Measurements from ENCODE around the gene EMP1.
"Not testable (repeated sequence)": the region's sequence is repeated elsewhere in the genome, so short reads cannot be mapped to it uniquely, and the experiment has no call there.

The EMP1 gene

DNA sequence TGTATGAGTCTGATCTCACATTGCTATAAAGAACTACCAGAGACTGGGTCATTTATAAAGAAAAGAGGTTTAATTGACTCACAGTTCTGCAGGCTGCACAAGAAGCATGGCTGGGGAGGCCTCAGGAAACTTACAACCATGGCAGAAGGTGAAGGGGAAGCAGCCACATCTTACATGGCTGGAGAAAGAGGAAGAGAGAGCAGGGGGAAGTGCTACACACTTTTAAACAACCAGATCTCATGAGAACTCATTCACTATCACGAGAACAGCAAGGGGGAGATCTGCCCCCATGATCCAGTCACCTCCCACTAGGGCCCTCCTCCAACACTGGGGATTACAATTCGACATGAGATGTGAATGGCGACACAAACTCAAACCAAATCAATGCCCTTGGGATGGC lies 71.3 kb downstream of the EMP1 start:
- DNase-seq = not testable (repeated sequence)

DNA sequence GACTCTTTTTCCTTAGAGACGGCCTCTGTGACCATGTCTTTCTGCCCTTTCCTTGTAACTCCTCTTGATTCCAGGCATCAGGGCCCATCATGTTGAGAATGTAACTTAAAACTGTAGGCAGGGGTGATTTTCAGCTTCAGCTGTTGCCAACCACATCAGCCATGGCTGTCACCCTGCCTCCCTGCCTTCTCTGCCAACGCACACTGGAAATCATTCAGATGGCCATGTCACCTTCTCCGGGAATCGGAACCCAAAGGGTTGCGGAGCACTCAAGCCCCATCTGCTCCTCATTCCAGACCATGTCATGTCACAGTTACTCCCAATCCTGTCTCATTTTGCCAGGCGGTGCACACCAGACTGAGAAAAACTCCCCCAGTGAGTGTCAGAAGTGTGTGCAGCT lies 72.1 kb downstream of the EMP1 start:
- DNase-seq = no peak
